Hematopoietic multipotent progenitor cell treated with erythropoietin and hydrocortisone succinate and interleukin-3 and kit ligand, for 15 days (in vitro differentiated cells): ENCODE measurements around the gene MRPL55.

Source experiments
- DNase-seq: peaks from one replicate; pipeline ENCODE4 v3.0.0-alpha.2; 2015; ENCODE audit warnings: low spot score

MRPL55 gene

DNA sequence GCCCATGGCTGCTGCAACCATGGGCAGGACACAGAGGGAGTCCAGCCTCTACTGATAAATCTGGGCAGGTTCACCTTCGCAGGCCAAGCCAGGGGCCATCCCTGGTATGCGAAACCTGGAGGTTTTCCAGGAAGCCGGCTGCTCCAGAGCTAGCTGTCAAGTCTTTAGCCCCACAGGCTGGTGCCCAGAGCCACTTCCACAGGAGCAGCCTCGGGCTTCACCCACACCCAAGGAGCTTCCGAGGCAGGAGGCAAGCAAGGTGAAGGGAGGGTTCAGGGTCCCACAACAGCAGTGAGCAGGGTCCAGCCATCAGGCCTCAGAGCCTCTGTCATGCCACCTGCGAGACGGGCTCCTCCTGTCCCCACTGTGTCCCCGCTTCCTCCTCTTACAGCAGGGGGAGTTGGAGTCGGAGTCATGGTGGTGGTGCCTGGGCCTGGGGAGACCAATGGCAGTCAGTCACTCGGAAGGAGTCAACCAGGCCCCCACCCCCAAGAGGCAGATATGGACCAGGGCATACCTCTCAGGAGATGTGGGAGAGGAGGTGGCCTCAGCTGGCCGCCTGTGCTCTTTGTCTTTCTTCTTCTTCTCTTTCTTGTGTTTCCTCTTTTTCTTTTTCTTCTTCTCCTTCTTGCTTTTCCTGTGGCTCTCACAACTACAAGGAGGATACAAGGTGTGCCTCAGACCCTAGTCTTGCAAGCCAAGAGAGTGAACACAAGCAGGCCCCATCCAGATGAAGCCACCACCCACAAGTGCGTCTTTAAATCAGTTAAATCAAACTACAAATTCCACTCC, 8.1 kb downstream of the MRPL55 start:
- no peak for DNase-seq

DNA sequence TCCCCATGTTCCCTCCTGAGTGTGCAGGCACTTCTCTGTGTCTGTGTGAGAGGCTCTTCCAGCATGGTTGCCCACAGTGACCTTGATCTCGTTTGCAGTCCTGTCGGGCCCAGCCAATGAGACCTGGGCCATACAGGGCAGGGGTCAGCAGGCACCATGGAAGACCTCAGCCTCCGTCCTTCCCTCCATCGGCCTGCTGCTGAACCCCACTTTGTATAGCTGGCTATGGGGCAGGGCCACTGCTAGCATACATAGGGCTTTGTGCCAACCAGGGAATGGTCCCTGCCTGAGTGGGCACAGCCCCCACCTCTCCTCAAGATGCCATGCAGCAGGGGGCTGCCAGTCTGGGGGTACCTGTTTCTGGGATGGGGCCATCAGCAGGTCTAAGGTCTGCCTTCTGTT, 9.8 kb downstream of the MRPL55 start:
- no peak for DNase-seq

DNA sequence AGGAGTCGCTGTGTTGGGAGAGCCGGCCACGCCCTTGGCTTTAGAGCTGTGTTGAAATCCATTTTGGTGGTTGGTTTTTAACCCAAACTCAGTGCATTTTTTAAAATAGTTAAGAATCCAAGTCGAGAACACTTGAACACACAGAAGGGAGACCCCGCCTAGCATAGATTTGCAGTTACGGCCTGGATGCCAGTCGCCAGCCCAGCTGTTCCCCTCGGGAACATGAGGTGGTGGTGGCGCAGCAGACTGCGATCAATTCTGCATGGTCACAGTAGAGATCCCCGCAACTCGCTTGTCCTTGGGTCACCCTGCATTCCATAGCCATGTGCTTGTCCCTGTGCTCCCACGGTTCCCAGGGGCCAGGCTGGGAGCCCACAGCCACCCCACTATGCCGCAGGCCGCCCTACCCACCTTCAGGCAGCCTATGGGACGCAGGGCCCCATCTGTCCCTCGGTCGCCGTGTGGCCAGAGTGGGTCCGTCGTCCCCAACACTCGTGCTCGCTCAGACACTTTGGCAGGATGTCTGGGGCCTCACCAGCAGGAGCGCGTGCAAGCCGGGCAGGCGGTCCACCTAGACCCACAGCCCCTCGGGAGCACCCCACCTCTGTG, 10.7 kb downstream of the MRPL55 start:
- no peak for DNase-seq

DNA sequence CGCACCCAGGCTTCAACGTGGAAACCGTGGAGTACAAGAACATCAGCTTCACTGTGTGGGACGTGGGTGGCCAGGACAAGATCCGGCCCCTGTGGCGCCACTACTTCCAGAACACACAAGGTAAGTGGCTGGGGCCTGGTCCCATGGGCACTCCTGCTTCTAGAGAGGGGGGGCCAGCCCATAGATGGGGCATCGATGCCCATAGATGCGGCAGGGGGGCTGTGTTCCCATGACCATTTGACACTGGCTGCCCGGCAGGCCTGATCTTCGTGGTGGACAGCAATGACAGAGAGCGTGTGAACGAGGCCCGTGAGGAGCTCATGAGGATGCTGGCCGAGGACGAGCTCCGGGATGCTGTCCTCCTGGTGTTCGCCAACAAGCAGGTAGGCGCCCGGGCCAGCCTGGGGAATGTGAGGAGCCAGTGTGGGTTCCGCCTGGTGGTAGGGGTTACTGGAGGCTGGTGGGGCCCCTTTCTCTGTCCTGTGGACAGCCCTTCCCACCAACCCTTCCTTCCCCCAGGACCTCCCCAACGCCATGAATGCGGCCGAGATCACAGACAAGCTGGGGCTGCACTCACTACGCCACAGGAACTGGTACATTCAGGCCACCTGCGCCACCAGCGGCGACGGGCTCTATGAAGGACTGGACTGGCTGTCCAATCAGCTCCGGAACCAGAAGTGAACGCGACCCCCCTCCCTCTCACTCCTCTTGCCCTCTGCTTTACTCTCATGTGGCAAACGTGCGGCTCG, 11.6 kb downstream of the MRPL55 start:
- no peak for DNase-seq

GRCh38 chr1:228096416-228097332, 12.4 kb downstream of the MRPL55 start:
- no peak for DNase-seq

DNA sequence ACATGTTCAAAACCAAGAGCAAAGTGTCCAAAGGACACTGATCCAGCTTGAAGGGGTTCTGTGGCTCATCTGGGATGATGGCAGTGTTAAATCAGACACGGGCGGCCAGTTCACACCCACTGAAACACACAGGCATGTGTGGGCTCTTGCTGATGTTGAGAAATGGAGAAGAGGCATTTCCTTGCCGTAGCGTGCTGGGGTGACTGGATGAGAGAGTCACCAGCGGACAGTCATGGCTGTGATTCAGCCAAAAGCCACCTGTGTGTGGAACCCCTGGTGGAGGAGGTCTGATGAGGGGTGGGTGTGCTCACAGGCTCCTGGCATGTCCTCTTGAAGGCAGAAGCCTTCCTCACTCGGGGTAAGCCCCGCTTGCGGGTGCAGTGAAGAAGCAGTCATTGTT, 13.2 kb downstream of the MRPL55 start:
- no peak for DNase-seq

- DNase-seq = no peak
Measured at GRCh38 chr1:228095161-228095560, 13.9 kb downstream of the MRPL55 start.

GRCh38 chr1:228094432-228095016, 14.6 kb downstream of the MRPL55 start:
- no peak for DNase-seq

DNA sequence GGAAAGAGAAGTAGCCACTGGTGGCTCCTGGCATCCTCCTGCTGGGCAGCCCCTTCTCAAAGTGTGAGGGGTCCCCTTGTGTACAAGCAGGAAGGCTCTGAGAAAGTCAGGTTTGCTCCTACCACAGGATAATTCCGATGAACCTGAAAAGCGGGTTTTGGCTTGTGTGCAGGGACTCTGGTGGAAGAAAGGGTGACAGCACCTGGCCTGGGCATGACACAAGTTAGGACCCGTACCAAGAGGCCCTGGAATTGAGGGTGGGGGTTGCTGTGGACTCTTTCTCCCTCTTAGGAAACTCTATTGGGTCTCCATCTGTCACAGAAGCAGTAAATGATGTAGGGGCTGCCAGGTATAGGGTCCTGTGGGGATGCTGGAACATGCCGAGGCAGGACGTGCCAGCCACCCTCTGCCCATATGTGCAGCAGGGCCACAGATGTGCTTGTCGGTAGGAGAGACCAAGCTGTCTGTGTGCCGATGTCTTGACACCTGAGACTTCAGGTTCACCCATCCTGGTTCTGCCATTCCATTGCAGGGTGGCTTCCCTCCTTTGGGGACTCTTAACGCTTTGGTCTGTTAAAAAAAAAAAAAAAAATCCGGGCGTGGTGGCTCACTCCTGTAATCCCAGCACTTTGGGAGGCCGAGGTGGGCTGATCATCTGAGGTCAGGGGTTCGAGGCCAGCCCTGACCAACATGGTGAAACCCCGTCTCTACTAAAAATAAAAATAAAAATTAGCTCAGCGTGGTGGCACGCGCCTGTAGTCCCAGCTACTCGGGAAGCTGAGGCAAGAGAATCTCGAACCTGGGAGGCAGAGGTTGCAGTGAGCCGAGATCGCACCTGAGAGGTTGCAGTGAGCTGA, 15.8 kb downstream of the MRPL55 start:
- no peak for DNase-seq

- no peak for DNase-seq
Measured at GRCh38 chr1:228092342-228093049, 16.6 kb downstream of the MRPL55 start.

DNA sequence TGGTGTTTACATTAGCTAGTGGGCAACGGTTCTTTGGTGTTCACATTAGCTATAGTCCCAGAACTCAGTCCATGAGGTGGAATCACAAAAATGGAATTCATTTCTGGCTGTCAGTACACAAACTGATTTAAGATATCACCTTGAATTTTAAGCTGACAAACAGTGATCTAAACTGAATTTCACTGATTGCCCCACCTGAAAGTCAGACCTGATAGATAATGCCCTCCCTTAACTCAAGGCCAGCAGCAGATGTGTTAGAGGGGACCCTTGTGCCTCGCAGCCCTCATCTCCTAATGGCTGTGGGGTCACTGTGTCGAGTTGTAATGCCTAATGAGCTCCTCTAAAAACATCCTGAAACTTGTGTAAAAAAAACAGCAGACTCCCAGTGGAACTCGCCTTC, 18.0 kb downstream of the MRPL55 start:
- no peak for DNase-seq

- DNase-seq = no peak
Measured at GRCh38 chr1:228090613-228091081, 18.5 kb downstream of the MRPL55 start.

- DNase-seq = no peak
Measured at GRCh38 chr1:228089519-228090380, 19.3 kb downstream of the MRPL55 start.

GRCh38 chr1:228088586-228089498, 20.3 kb downstream of the MRPL55 start:
- peak; percentile 45 for DNase-seq

DNA sequence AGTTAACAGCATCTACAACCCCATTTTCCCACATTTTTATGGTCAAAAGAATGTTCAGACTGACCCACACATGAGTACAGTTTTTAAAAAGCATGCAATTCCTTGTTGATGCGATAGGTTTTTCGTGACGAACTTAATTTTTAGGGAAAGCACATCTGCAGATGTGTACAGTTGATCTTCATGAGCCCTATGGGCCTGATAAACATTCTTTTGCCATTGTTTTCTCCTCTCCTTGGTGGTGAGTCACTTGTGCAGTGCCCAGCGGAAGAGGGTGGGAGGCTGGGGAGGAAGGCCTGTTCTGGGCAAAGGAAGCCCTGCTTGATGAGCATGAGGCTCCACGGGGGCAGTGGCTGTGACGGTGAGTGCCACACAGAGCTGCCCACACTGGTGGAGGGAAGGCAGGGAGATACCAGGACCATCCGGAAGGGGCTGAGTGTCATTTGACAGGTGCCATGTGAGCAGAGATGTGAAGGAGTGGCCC, 21.3 kb downstream of the MRPL55 start:
- no peak for DNase-seq

DNA sequence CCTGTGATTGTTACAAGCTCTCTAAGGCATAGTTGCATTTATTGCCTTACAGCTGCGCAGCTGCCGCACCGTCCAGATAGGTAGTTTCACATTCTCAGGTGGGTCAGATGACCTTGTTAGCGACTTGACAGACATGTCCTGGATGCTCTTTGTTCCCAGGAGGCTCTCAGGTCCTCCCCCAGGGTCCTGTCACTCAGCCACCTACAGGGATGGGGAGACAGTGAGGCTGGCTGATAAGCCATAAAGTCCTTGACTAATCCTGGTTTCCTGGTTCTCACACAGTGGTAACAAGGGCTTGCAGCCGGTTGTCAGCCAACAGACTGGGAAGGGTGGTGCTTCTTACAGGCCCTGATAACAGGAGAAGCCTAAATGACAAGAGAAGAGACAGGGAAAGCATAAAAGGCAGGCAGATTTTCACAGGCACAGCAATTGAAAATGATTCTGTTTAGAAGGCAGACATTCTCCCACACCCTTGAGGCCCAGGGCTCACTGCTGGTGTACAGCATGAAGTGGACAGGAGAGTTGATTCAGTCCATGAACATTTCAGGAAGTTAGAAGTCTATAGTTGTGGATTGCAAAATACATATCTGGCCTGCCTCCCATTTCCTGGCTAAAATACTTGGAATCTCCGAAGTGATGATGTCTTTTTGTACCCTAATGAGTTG, 23.7 kb downstream of the MRPL55 start:
- DNase-seq = peak; percentile 42

DNA sequence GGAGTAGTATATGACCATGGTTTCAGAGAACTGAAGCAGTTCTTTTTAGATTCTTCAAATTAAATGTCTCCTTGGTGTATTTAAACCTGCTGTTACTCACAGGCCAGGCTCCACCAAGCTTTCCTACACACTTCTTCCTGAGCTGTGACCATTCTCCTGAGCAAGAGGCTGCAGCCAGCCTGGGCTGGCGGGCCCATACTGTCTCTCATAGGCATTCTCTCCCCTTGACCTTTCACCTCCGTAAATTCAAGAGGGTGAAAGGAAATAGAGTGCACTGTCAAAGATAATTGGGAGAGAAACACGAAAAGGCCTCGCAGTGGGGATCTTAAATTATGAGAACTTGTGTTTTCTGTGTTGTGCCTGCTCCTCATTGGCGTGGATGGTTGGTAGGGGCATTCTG, 24.3 kb downstream of the MRPL55 start:
- DNase-seq = no peak
